PC-9 (cell line): Measurements from ENCODE around the gene PRSS22. TPM values are rescaled to one million over a fixed set of nuclear protein-coding genes. Genes with fewer than 3 reads are reported as not detected.

Source experiments
- BruUV-seq: library from RNA; stranded (reverse); fragments of 400-500 nt; replicated peaks from 2 replicates; lab custom pipeline; 2021; lab: Mats Ljungman, UMichigan
- CTCF ChIA-PET: fragments of 300-600 bp; sonication (Branson Sonifier 250); formaldehyde crosslinking; loops from one replicate; lab custom pipeline; 2022; ENCODE audit warnings: antibody characterized with exemption; lab: Charles Lee
- POLR2A ChIA-PET: fragments of 300-600 bp; sonication (Branson Sonifier 250); formaldehyde crosslinking; loops from one replicate; lab custom pipeline; 2022; ENCODE audit warnings: antibody characterized with exemption; ENCODE audit not compliant: unreplicated experiment; lab: Charles Lee
- DNase-seq, 2 experiments: peaks; one replicate each; pipeline versions ENCODE4 v3.0.0 to v3.0.0-alpha.2; 2015 to 2022; ENCODE audit warnings: mixed read lengths in 1 of 2
- H2AFZ ChIP-seq: fragments of 200-600 bp; sonication (generic); 2 replicates; pipeline ENCODE4 v1.8.1; 2017; ENCODE audit warnings: antibody characterized with exemption
- H3F3A ChIP-seq: fragments of 200-600 bp; sonication (generic); 2 replicates; pipeline ENCODE4 v1.8.1; 2017; ENCODE audit warnings: antibody characterized with exemption, mild to moderate bottlenecking, low read depth; ENCODE audit not compliant: insufficient read depth
- H3K27ac ChIP-seq: fragments of 200-600 bp; sonication (generic); 2 replicates; pipeline ENCODE4 v1.6.1; 2016; ENCODE audit warnings: mixed run types
- H3K27me3 ChIP-seq: fragments of 200-600 bp; sonication (generic); 2 replicates; pipeline ENCODE4 v1.6.1; 2016; ENCODE audit warnings: low read depth, mixed run types; ENCODE audit not compliant: insufficient read depth
- H3K36me3 ChIP-seq: fragments of 200-600 bp; sonication (generic); 2 replicates; pipeline ENCODE4 v1.6.1; 2016; ENCODE audit warnings: low read depth, mixed run types
- H3K4me1 ChIP-seq: fragments of 200-600 bp; sonication (generic); replicated peaks from 2 replicates; pipeline ENCODE4 v1.6.1; 2016; ENCODE audit warnings: mixed run types; ENCODE audit not compliant: insufficient read depth
- H3K4me2 ChIP-seq: fragments of 200-600 bp; sonication (generic); 2 replicates; pipeline ENCODE4 v1.6.1; 2017; ENCODE audit warnings: mixed run types
- H3K4me3 ChIP-seq: fragments of 200-600 bp; sonication (generic); 2 replicates; pipeline ENCODE4 v1.6.1; 2016; ENCODE audit warnings: mixed run types
- H3K79me2 ChIP-seq: fragments of 200-600 bp; sonication (generic); 2 replicates; pipeline ENCODE4 v1.6.1; 2017; ENCODE audit warnings: low read depth, mixed run types
- H3K9me2 ChIP-seq: fragments of 200-600 bp; sonication (generic); 2 replicates; pipeline ENCODE4 v1.8.1; 2017; ENCODE audit warnings: mild to moderate bottlenecking; ENCODE audit not compliant: insufficient read depth
- H3K9me3 ChIP-seq: fragments of 200-600 bp; sonication (generic); 2 replicates; pipeline ENCODE4 v1.8.1; 2016; ENCODE audit warnings: low read depth; ENCODE audit not compliant: insufficient read depth
- H4K20me1 ChIP-seq: fragments of 200-600 bp; sonication (generic); 2 replicates; pipeline ENCODE4 v1.8.1; 2017; ENCODE audit not compliant: insufficient read depth
- CTCF ChIP-seq: fragments of 200-600 bp; sonication (generic); conservative IDR thresholded peaks from 2 replicates; pipeline ENCODE4 v1.6.1; 2017; ENCODE audit warnings: mixed run types, antibody characterized with exemption, mild to moderate bottlenecking, moderate library complexity
- EZH2 ChIP-seq: fragments of 200-600 bp; sonication (generic); IDR thresholded peaks from 2 replicates; pipeline ENCODE4 v1.8.0; 2017; ENCODE audit warnings: antibody characterized with exemption, low read depth
- intact Hi-C: fragments of 100-400 bp; cut with micrococcal nuclease; formaldehyde crosslinking; loops from one replicate; pipeline ENCODE4 v1.10.0; 2022; ENCODE audit not compliant: unreplicated experiment
- total RNA-seq: library from RNA; stranded (reverse); gene quantifications from 2 replicates; pipeline ENCODE4 v1.2.3, GENCODE V29; 2021

Gene PRSS22
- total RNA-seq, 1 experiment from 2014 or later = 99.7 TPM

GRCh38 chr16:2866431-2866830, 8.5 kb upstream of the PRSS22 start:
- Histone ChIP-seq H3K4me1 (peaks cover 5% of the 10 kb centered on the region; the same call in 1 of the 2 replicates), H4K20me1 (no peaks in the 10 kb centered on the region), H2AFZ (no peak overlapping the region), H3K4me2 (no peak overlapping the region), H3F3A (peaks cover 32% of the 10 kb centered on the region; the same call in 1 of the 2 replicates), H3K27ac (no peak overlapping the region), H3K79me2 (no peaks in the 10 kb centered on the region), H3K4me3 (no peak overlapping the region), H3K36me3 (no peaks in the 10 kb centered on the region), H3K9me2 (no peaks in the 10 kb centered on the region), H3K27me3 (no peaks in the 10 kb centered on the region), H3K9me3 (no peaks in the 10 kb centered on the region)
- TF ChIP-seq EZH2 = no peak
- intact Hi-C loops = no loop called here
- BruUV-seq = no TSS peak
- ChIA-PET POLR2A (no interaction called here), CTCF (no interaction called here)
- no peak for DNase-seq

GRCh38 chr16:2865651-2866050, 7.7 kb upstream of the PRSS22 start:
- H3K9me3 ChIP-seq = no peaks in the 10 kb centered on the region
- no peak overlapping the region for H3K27ac ChIP-seq
- CTCF ChIA-PET = no interaction called here
- H3K27me3 ChIP-seq = no peaks in the 10 kb centered on the region
- TF ChIP-seq EZH2 (no peak), CTCF (no peak)
- DNase-seq = no peak
- no peak overlapping the region for H2AFZ ChIP-seq
- no peaks in the 10 kb centered on the region for H4K20me1 ChIP-seq
- POLR2A ChIA-PET = no interaction called here
- H3K9me2 ChIP-seq = no peaks in the 10 kb centered on the region
- BruUV-seq = no TSS peak
- intact Hi-C loops = no loop called here
- H3K36me3 ChIP-seq = no peaks in the 10 kb centered on the region
- H3F3A ChIP-seq = peaks cover 29% of the 10 kb centered on the region; the same call in 1 of the 2 replicates
- H3K79me2 ChIP-seq = no peaks in the 10 kb centered on the region
- no peak overlapping the region for H3K4me3 ChIP-seq
- H3K4me1 ChIP-seq = peaks cover 5% of the 10 kb centered on the region; the same call in 1 of the 2 replicates
- no peak overlapping the region for H3K4me2 ChIP-seq

- H3K4me3 ChIP-seq = no peak overlapping the region
- H3K36me3 ChIP-seq = peaks cover 2% of the 10 kb centered on the region
- peaks cover 20% of the 10 kb centered on the region; the same call in 1 of the 2 replicates for H3F3A ChIP-seq
- no peak overlapping the region for H3K4me2 ChIP-seq
- peaks cover 17% of the 10 kb centered on the region for H3K79me2 ChIP-seq
- H3K27ac ChIP-seq = no peak overlapping the region
- no TSS peak for BruUV-seq
- H4K20me1 ChIP-seq = peaks cover under 1% of the 10 kb centered on the region; the same call in 1 of the 2 replicates
- peaks cover 14% of the 10 kb centered on the region for H3K4me1 ChIP-seq
- H3K9me2 ChIP-seq = no peaks in the 10 kb centered on the region
- no peaks in the 10 kb centered on the region for H3K9me3 ChIP-seq
- peak in 1 of 2 experiments; percentile 57 for DNase-seq
- POLR2A ChIA-PET = interaction anchor here (0.6 kb wide), 1 partner anchor 108 kb away, joined by 3 read pairs; the partner anchor contains the start of gene SRRM2
- TF ChIP-seq CTCF (no peak), EZH2 (no peak)
- no peak overlapping the region for H2AFZ ChIP-seq
- CTCF ChIA-PET = no interaction called here
- intact Hi-C loops = no loop called here
- H3K27me3 ChIP-seq = no peaks in the 10 kb centered on the region
Measured at GRCh38 chr16:2860826-2861567, 3.0 kb upstream of the PRSS22 start.
